Caco-2 (cell line): ENCODE data around the gene RAB35. TPM values are rescaled to one million over a fixed set of nuclear protein-coding genes. Genes with fewer than 3 reads are reported as not detected.

Source experiments
- BruUV-seq: library from RNA; stranded (reverse); fragments of 400-500 nt; replicated peaks from 2 replicates; lab custom pipeline; 2021; lab: Mats Ljungman, UMichigan
- CTCF ChIA-PET: fragments of 300-600 bp; sonication (Branson Sonifier 250); formaldehyde crosslinking; loops from one replicate; lab custom pipeline; 2022; ENCODE audit warnings: antibody characterized with exemption; lab: Charles Lee
- POLR2A ChIA-PET: fragments of 300-600 bp; sonication (Branson Sonifier 250); formaldehyde crosslinking; loops from one replicate; lab custom pipeline; 2022; ENCODE audit warnings: antibody characterized with exemption; lab: Charles Lee
- DNase-seq, 2 experiments: peaks; one replicate each; pipeline versions ENCODE4 v3.0.0 to v3.0.0-alpha.2; 2020 to 2022
- H3K27me3 ChIP-seq: replicated peaks from 2 replicates; pipeline ENCODE4 v1.6.0; 2011; ENCODE audit warnings: low read length; ENCODE audit not compliant: control insufficient read depth, insufficient read depth
- H3K36me3 ChIP-seq: 2 replicates; pipeline ENCODE4 v1.5.1; 2011; ENCODE audit warnings: low read length; ENCODE audit not compliant: control insufficient read depth, insufficient read depth
- H3K4me1 ChIP-seq: fragments of 250-450 bp; sonication (Bioruptor Pico); 2 replicates; pipeline ENCODE4 v1.5.1; 2020; ENCODE audit warnings: mild to moderate bottlenecking
- H3K4me3 ChIP-seq: 2 replicates; pipeline ENCODE4 v1.5.1; 2011; ENCODE audit warnings: low read depth, mild to moderate bottlenecking, control low read depth, low read length
- H3K9me3 ChIP-seq: fragments of 250-450 bp; sonication (Bioruptor Pico); 2 replicates; pipeline ENCODE4 v1.5.1; 2020; ENCODE audit warnings: mild to moderate bottlenecking, moderate library complexity
- H3K27ac Mint-ChIP-seq: one replicate; pipeline ENCODE4 v1.8.0; 2022; ENCODE audit warnings: mixed read lengths; ENCODE audit not compliant: unreplicated experiment
- H3K27me3 Mint-ChIP-seq: one replicate; pipeline ENCODE4 v1.8.0; 2022; ENCODE audit warnings: mixed read lengths; ENCODE audit not compliant: insufficient read depth, unreplicated experiment
- H3K36me3 Mint-ChIP-seq: one replicate; pipeline ENCODE4 v1.8.0; 2022; ENCODE audit warnings: mild to moderate bottlenecking, mixed read lengths; ENCODE audit not compliant: insufficient read depth, unreplicated experiment
- H3K4me1 Mint-ChIP-seq: one replicate; pipeline ENCODE4 v1.8.0; 2022; ENCODE audit warnings: low read depth, mixed read lengths; ENCODE audit not compliant: unreplicated experiment
- H3K4me3 Mint-ChIP-seq: one replicate; pipeline ENCODE4 v1.8.0; 2022; ENCODE audit warnings: mild to moderate bottlenecking, moderate library complexity, mixed read lengths; ENCODE audit not compliant: unreplicated experiment
- H3K9me3 Mint-ChIP-seq: one replicate; pipeline ENCODE4 v1.8.0; 2022; ENCODE audit warnings: mixed read lengths; ENCODE audit not compliant: unreplicated experiment
- CTCF ChIP-seq, 2 experiments: fragments of 200-600 bp in 1 of 2; IDR thresholded peaks; 1 replicate in 1 of 2; 2 replicates in 1 of 2; pipeline versions ENCODE4 v1.5.1 to v1.8.0; 2011 to 2022; ENCODE audit warnings: antibody characterized with exemption in 1 of 2, control low read depth in 1 of 2, inconsistent platforms in 1 of 2, low read depth in 1 of 2, low read length in 1 of 2, mild to moderate bottlenecking in 1 of 2, moderate library complexity in 1 of 2; ENCODE audit not compliant: insufficient read depth in 1 of 2, severe bottlenecking in 1 of 2, unreplicated experiment in 1 of 2
- intact Hi-C: fragments of 100-400 bp; cut with micrococcal nuclease; formaldehyde crosslinking; loops from one replicate; pipeline ENCODE4 v1.10.0; 2022; ENCODE audit not compliant: unreplicated experiment
- total RNA-seq: library from RNA; stranded (reverse); gene quantifications from 2 replicates; pipeline ENCODE4 v1.2.3, GENCODE V29; 2022

RAB35 gene
- total RNA-seq, 1 experiment from 2014 or later = 72.0 TPM

GRCh38 chr12:120093592-120094355 lies 22.8 kb downstream of the RAB35 start:
- no peak overlapping the region for H3K4me3 ChIP-seq
- H3K36me3 Mint-ChIP-seq = peaks cover 74% of the 10 kb centered on the region
- peaks cover 4% of the 10 kb centered on the region for H3K36me3 ChIP-seq
- no peak for TF ChIP-seq CTCF (IDR thresholded peaks at IDR 0.05; ENCODE audit: insufficient read depth in 1 of 2, low read depth in 1 of 2, low read length in 1 of 2, severe bottlenecking in 1 of 2, unreplicated experiment in 1 of 2)
- H3K27ac Mint-ChIP-seq = no peak overlapping the region
- no peaks in the 10 kb centered on the region for H3K4me1 ChIP-seq
- H3K27me3 Mint-ChIP-seq = no peaks in the 10 kb centered on the region
- no peaks in the 10 kb centered on the region for H3K27me3 ChIP-seq
- no peak for DNase-seq
- no peaks in the 10 kb centered on the region for H3K9me3 ChIP-seq
- H3K4me3 Mint-ChIP-seq = no peak overlapping the region
- no peaks in the 10 kb centered on the region for H3K9me3 Mint-ChIP-seq
- intact Hi-C loops = no loop called here
- ChIA-PET POLR2A (no interaction called here), CTCF (no interaction called here)
- H3K4me1 Mint-ChIP-seq = no peaks in the 10 kb centered on the region
- BruUV-seq = no TSS peak

DNA sequence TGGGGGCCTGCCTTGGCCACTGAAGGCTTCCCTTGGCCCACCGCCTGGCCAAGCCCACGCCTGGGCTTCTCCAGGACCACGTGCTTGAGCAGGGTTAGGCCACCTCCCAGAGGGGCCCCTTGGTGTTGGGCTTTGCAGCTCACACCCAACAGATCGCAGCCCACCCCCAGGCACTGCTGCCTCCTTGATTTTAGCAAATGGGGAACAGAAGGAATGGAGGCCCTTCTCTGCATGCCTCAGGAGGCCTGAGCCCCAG lies 23.3 kb downstream of the RAB35 start:
- no peak for DNase-seq
- H3K27me3 ChIP-seq = no peaks in the 10 kb centered on the region
- Mint-ChIP-seq H3K9me3 (no peaks in the 10 kb centered on the region), H3K36me3 (peaks cover 70% of the 10 kb centered on the region), H3K4me1 (no peaks in the 10 kb centered on the region), H3K4me3 (no peak overlapping the region), H3K27ac (no peak overlapping the region), H3K27me3 (no peaks in the 10 kb centered on the region)
- ChIA-PET CTCF (no interaction called here), POLR2A (no interaction called here)
- intact Hi-C loops = no loop called here
- no peaks in the 10 kb centered on the region for H3K9me3 ChIP-seq
- no peak overlapping the region for H3K4me3 ChIP-seq
- BruUV-seq = no TSS peak
- TF ChIP-seq CTCF (IDR thresholded peaks at IDR 0.05; ENCODE audit: insufficient read depth in 1 of 2, low read depth in 1 of 2, low read length in 1 of 2, severe bottlenecking in 1 of 2, unreplicated experiment in 1 of 2) = no peak
- H3K4me1 ChIP-seq = no peaks in the 10 kb centered on the region
- peaks cover 3% of the 10 kb centered on the region for H3K36me3 ChIP-seq

DNA sequence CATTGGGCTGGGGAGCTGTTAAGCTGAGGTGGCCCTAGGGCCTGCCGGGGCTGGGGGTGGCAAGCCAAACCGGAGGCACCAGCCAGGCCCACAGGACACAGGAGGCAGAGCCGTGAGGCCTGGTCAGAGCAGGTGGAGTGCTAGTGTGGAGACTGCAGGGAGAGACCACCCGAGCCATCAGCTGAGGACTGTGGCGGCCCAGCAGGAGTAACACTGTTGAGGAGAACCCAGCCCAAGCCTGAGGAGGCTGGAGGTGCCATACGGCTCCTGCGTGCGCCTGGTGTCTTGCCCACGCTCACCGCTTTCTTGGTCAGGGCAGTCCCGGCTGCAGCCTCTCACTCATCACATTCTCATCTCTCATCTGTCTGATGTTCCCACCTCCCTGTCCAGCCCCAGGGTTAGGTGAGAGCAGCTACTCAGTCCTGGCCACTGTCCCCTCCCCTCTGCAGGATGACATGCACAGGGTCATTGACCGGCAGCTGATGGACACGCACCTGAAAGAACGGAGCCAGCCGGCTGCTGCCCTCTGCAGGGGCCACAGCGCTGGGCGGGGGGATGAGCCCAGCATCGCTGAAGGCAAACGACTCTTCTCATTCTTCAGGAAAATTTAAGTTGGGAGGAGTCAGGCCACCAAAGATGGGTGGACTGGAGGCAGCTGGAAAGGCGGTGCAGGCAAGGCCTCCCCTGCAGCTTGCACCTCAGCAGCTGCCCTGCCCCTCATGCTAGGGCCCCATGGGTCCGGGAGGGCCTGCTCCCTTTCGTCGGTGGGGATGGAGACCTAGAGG lies 23.8 kb downstream of the RAB35 start:
- intact Hi-C loops = no loop called here
- no peaks in the 10 kb centered on the region; the same call in none of the 2 replicates for H3K36me3 ChIP-seq
- CTCF ChIA-PET = no interaction called here
- Mint-ChIP-seq H3K4me1 (no peaks in the 10 kb centered on the region), H3K36me3 (peaks cover 65% of the 10 kb centered on the region), H3K27ac (no peak overlapping the region), H3K4me3 (no peak overlapping the region), H3K9me3 (no peaks in the 10 kb centered on the region), H3K27me3 (no peaks in the 10 kb centered on the region)
- POLR2A ChIA-PET = interaction anchor here (0.8 kb wide), 1 partner anchor 109 kb away, joined by 4 read pairs; no protein-coding TSS in a partner anchor
- no peak overlapping the region for H3K4me3 ChIP-seq
- TF ChIP-seq CTCF (IDR thresholded peaks at IDR 0.05; ENCODE audit: insufficient read depth in 1 of 2, low read depth in 1 of 2, low read length in 1 of 2, severe bottlenecking in 1 of 2, unreplicated experiment in 1 of 2) = no peak
- H3K9me3 ChIP-seq = no peaks in the 10 kb centered on the region
- no peaks in the 10 kb centered on the region for H3K27me3 ChIP-seq
- H3K4me1 ChIP-seq = no peaks in the 10 kb centered on the region; the same call in 1 of the 2 replicates
- no TSS peak for BruUV-seq
- no peak for DNase-seq
